A204.1 (cell line): ENCODE data around the gene CTRL.
"Not testable (repeated sequence)": the region's sequence is repeated elsewhere in the genome, so short reads cannot be mapped to it uniquely, and the experiment has no call there.

Source experiments
- FAIRE-seq: peaks from 2 replicates; lab custom pipeline; 2012; peaks lifted over from hg19 to GRCh38; lab: Jason Lieb, UNC

Gene CTRL

GRCh38 chr16:67940446-67941089 is 8.9 kb upstream of the CTRL start:
- FAIRE-seq: no peak

GRCh38 chr16:67939507-67940445 is 8.1 kb upstream of the CTRL start:
- no peak for FAIRE-seq

- not testable (repeated sequence) for FAIRE-seq
Observed at GRCh38 chr16:67937713-67938112, 6.1 kb upstream of the CTRL start.

- FAIRE-seq: no peak
Observed at GRCh38 chr16:67936880-67937605, 5.4 kb upstream of the CTRL start.

- no peak for FAIRE-seq
Observed at GRCh38 chr16:67936124-67936879, 4.6 kb upstream of the CTRL start, which contains the start of gene PSMB10. TSS of gene PSMB10 (minus strand) at chr16:67936850. CDS start at chr16:67936749, 101 bp downstream.

GRCh38 chr16:67935402-67936123 is 3.9 kb upstream of the CTRL start:
- FAIRE-seq: peak; percentile 95

GRCh38 chr16:67935101-67935401 is 3.4 kb upstream of the CTRL start:
- FAIRE-seq: no peak

- no peak for FAIRE-seq
Observed at GRCh38 chr16:67934306-67935100, 2.8 kb upstream of the CTRL start.

GRCh38 chr16:67933805-67934204 is 2.1 kb upstream of the CTRL start:
- FAIRE-seq: no peak

- no peak for FAIRE-seq
Observed at GRCh38 chr16:67932462-67932840, 789 bp upstream of the CTRL start.

- FAIRE-seq: no peak
Observed at GRCh38 chr16:67930678-67931211, 917 bp downstream of the CTRL start.

- no peak for FAIRE-seq
Observed at GRCh38 chr16:67930191-67930590, 1.5 kb downstream of the CTRL start.

- no peak for FAIRE-seq
Observed at GRCh38 chr16:67928561-67929364, 2.9 kb downstream of the CTRL start.

GRCh38 chr16:67928147-67928546 is 3.5 kb downstream of the CTRL start:
- FAIRE-seq: no peak

GRCh38 chr16:67927131-67927941 is 4.3 kb downstream of the CTRL start:
- FAIRE-seq: no peak

- FAIRE-seq: no peak
Observed at GRCh38 chr16:67926181-67926750, 5.4 kb downstream of the CTRL start.

GRCh38 chr16:67924140-67924906 is 7.3 kb downstream of the CTRL start:
- no peak for FAIRE-seq
